CD4-positive, alpha-beta T cell treated with Interleukin-21 for 1 hour (primary cell): ENCODE measurements around the gene SIPA1.
"Not testable (repeated sequence)": the region's sequence is repeated elsewhere in the genome, so short reads cannot be mapped to it uniquely, and the experiment has no call there.

Experiments used
- DNase-seq: peaks from one replicate; pipeline ENCODE4 v3.0.0-alpha.2; 2020

The SIPA1 gene

GRCh38 chr11:65624931-65625627 lies 12.8 kb upstream of the SIPA1 start:
- DNase-seq = no peak

GRCh38 chr11:65625628-65626342 lies 12.1 kb upstream of the SIPA1 start:
- peak; percentile 64 for DNase-seq

GRCh38 chr11:65627202-65627601 lies 10.7 kb upstream of the SIPA1 start:
- DNase-seq = no peak

GRCh38 chr11:65629579-65629978 lies 8.3 kb upstream of the SIPA1 start:
- DNase-seq = no peak

- DNase-seq = no peak
Measured at GRCh38 chr11:65630215-65630614, 7.7 kb upstream of the SIPA1 start.

GRCh38 chr11:65633390-65634108 lies 4.4 kb upstream of the SIPA1 start:
- DNase-seq = no peak

- no peak for DNase-seq
Measured at GRCh38 chr11:65634109-65634436, 3.8 kb upstream of the SIPA1 start.

GRCh38 chr11:65634440-65634839 lies 3.5 kb upstream of the SIPA1 start:
- no peak for DNase-seq

- no peak for DNase-seq
Measured at GRCh38 chr11:65634905-65635731, 2.8 kb upstream of the SIPA1 start.

- no peak for DNase-seq
Measured at GRCh38 chr11:65636108-65637031, 1.5 kb upstream of the SIPA1 start.

- DNase-seq = no peak
Measured at GRCh38 chr11:65637032-65637557, 806 bp upstream of the SIPA1 start.

GRCh38 chr11:65639228-65639597 lies 1.3 kb downstream of the SIPA1 start:
- not testable (repeated sequence) for DNase-seq

GRCh38 chr11:65639623-65640482 lies 2.0 kb downstream of the SIPA1 start:
- DNase-seq = peak; percentile 89

GRCh38 chr11:65640483-65641296 lies 2.8 kb downstream of the SIPA1 start:
- DNase-seq = peak; percentile 61

GRCh38 chr11:65641297-65642013 lies 3.6 kb downstream of the SIPA1 start:
- no peak for DNase-seq

- DNase-seq = no peak
Measured at GRCh38 chr11:65642014-65642671, 4.2 kb downstream of the SIPA1 start.

GRCh38 chr11:65643971-65644370 lies 6.1 kb downstream of the SIPA1 start:
- peak; percentile 32 for DNase-seq

GRCh38 chr11:65644837-65645236 lies 6.9 kb downstream of the SIPA1 start:
- no peak for DNase-seq

- no peak for DNase-seq
Measured at GRCh38 chr11:65645710-65646109, 7.8 kb downstream of the SIPA1 start.
